ENCODE data around the gene NFIB.
A peak's percentile ranks its signal among the peaks of the same experiment; 100 is the strongest.

NFIB gene

GRCh38 chr9:14062586-14063221, 251.2 kb downstream of the NFIB start:
- DNase-seq (ENCODE audit: low read depth, low spot score) = peak; percentile 89

DNA sequence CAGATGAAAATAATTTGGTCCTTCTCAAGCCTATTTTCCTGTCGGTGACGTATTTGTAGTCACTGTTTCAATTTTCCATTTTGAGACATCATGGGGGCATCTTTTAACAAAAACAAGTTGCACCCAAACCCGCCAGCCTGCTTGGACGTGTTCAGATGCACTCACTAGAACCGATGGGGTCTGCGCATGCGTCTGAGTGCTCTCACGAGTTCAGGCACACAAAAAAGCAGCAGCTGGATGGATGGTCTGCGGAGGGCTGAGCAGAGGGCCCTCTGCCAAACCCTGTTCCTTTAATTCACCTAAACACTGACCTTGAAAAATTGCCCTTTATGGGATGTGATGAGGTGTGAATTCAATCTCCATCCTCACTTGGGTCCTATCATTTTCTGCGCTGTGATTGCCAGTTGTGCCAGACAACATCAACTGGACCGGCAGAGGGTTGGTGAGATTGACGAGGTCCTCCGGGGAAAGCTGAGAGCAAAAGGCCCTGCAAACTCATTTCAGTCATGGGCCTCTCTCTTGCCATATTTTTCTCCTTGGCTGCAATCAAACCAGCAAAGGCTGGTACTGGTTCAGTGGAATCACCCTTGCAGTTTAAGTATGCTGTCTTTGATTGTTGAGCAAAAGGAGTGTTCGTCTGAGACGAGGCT, 251.9 kb downstream of the NFIB start:
- no peak for DNase-seq (ENCODE audit: low read depth, low spot score)

More at GRCh38 chr9:14062586-14063221, 251.2 kb downstream of the NFIB start:
- H3K27ac ChIP-seq = no peak overlapping the region

GRCh38 chr9:14058325-14058688, 255.6 kb downstream of the NFIB start:
- no peak overlapping the region for H3K27ac ChIP-seq
- DNase-seq (ENCODE audit: low read depth, low spot score) = no peak

More for the DNA sequence above, 251.9 kb downstream of the NFIB start:
- H3K27ac ChIP-seq = no peak overlapping the region

DNA sequence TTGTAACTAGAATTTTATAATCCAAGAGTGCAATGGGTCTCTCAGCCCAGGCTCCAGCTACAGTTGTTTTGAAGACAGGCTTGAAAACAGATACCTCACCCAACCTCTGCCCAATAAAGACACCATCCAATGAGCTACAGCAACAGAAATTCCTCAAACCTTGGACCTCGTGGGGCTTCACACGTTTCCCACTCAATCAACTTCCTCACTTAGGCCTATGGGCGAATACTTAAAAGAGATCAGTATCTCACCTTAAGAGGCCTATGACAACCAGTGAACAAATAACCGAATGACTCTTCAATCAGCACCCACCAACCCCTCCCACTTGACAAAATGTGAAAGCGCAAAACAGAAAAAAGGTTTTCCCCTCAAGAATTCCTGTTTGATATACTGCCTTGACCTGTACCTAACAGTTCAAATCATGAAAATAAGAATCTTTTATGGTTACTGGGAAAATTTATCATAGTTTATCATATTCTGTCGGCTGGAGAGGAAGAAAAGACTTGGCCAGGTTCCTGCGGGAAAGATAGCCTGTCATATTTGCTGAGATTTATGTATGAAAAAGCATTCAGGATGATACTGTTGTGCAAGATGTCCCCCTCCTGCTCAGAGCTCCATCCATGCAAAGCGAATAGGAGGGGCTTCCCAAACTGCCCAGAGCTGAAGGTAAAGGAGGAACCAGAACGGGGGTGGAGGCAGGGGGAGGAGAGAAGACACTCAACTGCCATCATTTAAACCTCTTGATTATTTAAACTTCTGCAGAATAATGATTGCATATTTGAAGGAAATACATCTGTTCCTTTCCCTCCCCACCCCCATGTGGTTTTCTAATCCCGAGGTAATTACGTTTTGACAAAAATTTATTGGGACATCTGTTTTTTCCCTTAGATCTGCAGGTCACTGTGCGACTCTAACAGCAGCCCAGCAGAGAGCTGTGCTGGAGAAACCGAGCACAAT, 256.3 kb downstream of the NFIB start:
- DNase-seq (ENCODE audit: low read depth, low spot score) = no peak
- H3K27ac ChIP-seq = no peak overlapping the region

- no peak overlapping the region for H3K27ac ChIP-seq
- no peak for DNase-seq (ENCODE audit: low read depth, low spot score)
These were observed 257.6 kb downstream of the NFIB start for GRCh38 chr9:14056316-14056861.

GRCh38 chr9:14054096-14054495, 259.8 kb downstream of the NFIB start:
- no peak overlapping the region for H3K27ac ChIP-seq
- DNase-seq (ENCODE audit: low read depth, low spot score) = no peak

DNA sequence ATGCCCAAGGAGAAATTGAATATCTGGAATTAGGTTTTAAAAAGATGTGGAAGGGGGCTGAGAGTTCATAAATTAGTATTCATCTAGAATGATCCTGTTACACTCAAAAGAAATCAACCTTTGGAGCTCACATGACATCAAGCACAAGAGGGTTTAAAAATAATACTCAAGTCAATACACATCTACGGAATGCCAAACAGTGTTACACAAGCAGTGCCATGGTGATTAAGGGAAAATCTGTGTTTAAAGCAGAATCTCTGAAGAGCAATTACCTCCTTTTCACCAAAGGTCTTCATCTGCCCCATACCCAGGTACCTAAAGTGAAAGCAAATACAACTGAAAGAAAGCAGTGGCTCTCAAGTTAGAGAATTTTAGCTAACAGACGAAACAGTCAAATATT, 261.6 kb downstream of the NFIB start:
- no peak overlapping the region for H3K27ac ChIP-seq
- no peak for DNase-seq (ENCODE audit: low read depth, low spot score)

GRCh38 chr9:14051419-14051818, 262.5 kb downstream of the NFIB start:
- no peak for DNase-seq (ENCODE audit: low read depth, low spot score)
- no peak overlapping the region for H3K27ac ChIP-seq

DNA sequence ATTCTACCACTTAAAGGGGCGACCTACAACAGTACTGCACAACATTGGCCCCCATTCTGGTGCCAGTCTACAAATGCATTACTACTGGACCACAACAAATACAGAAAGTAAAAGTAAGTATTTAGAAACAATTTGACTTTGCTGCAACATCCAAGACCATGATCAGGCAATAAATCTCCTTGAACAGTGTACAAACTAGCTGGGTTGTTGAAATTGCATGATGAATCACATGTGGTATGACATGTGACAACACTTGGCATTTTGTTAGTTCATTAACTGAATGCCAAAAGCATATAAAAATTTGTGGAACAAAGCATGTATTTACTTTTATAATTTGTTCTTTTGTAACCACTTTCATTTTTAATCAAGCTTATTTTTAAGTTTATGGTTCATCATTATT, 270.5 kb downstream of the NFIB start:
- H3K27ac ChIP-seq = no peak overlapping the region
- DNase-seq (ENCODE audit: low read depth, low spot score) = peak; percentile 12

DNA sequence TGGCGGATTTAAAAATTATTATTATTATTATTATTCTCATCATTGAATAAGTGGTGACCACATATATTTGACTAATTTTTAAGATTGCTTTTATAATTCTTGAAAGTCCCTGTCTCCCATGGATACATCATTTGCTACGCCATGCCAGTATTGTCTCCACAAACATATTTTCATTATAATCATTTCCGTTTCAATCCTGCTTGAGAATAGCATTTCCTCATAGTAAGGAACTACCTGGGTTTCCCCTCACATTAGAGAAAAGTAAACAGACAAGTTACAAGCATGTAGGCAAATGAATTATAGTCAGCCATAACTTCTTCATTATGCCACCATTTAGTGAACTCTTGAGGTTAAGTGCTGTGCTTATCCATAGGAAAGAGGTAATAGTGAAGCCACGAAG, 276.6 kb downstream of the NFIB start:
- DNase-seq (ENCODE audit: low read depth, low spot score) = no peak

DNA sequence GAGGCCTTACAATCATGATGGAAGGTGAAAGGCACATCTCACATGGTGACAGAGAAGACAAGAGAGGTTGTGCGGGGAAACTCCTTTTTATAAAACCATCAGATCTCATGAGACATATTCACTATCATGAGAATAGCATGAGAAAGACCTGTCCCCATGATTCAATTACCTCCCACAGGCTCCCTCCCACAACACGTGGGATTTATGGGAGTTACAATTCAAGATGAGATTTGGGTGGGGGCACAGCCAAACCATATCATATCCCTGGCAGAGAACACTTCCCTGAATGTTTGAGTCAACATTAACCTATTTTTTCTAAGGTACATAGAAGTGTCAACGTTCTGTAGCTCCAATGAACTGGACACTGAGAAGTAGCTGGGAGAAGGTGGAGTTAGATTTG, 280.9 kb downstream of the NFIB start:
- no peak overlapping the region for H3K27ac ChIP-seq
- DNase-seq (ENCODE audit: low read depth, low spot score) = no peak

More for the DNA sequence above, 276.6 kb downstream of the NFIB start:
- no peak overlapping the region for H3K27ac ChIP-seq

Data from epithelial cell of prostate (primary cell).